SHP77 treated with DMSO at 0.1 percent for 48 hours (cell line): Measurements from ENCODE around the gene GSE1.
A peak's percentile ranks its signal among the peaks of the same experiment; 100 is the strongest.

ENCODE experiments used
- DNase-seq: peaks from one replicate; lab custom pipeline; 2025; lab: John Stamatoyannopoulos, UW

GSE1 gene

DNA sequence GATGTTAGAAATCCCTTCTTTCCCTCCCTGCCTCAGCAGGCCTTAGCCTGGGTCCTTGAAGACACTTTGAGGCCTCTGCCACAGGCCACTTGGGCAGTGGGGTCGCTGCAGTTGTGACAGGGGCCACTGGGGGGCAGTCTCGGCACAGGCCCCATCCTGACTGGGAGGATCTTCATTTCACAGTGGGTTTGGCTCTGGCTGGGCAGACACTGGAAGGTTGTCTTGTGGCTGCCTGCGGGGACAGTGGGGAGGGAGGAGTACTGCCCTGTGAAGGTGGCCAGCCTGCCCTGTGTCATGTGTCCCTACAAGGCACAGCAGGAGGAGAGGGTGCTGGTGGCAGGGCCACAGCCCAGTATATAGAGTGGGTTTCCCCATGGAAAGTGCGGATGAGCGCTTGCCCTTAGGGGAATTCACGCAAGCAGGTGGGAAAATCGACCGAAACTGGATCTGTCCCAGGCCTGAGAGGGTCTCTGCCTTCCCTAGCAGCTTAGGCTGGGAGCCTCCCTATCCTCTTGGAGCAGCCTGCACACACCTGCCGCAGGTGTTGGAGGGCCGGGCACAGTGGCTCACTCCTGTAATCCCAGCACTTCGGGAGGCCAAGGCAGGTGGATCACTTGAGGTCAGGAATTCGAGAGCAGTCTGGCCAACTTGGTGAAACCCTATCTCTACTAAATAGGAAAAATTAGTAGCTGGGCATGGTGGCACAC lies 46.8 kb downstream of the GSE1 start:
- peak; percentile 56 for DNase-seq

DNA sequence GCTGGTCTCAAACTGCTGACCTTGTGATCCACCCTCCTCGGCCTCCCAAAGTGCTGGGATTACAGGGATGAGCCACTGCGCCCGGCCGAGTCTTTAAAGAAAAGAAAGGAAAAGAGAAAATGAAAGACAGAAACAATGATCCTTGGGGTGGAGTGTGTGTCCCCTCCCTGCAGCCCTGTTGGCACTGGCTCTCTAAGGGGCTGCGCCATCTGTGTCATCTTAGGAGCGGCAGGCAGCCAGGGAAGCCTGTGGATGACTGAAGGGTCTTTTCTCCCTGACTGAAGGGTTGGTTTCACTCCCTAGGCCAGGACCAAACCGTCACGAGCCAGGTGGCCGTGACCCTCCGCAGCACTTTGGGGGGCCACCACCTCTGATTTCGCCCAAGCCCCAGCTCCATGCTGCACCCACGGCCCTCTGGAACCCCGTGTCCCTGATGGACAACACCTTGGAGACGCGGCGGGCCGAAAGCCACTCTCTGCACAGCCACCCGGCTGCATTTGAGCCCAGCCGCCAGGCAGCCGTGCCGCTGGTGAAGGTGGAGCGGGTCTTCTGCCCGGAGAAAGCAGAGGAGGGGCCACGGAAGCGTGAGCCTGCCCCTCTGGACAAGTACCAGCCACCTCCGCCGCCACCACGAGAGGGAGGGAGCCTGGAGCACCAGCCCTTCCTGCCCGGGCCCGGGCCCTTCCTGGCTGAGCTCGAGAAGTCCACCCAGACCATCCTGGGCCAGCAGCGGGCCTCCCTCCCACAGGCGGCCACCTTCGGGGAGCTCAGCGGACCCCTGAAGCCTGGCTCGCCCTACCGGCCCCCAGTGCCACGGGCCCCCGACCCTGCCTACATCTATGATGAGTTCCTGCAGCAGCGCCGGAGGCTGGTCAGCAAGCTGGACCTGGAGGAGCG lies 48.0 kb downstream of the GSE1 start:
- no peak for DNase-seq

DNA sequence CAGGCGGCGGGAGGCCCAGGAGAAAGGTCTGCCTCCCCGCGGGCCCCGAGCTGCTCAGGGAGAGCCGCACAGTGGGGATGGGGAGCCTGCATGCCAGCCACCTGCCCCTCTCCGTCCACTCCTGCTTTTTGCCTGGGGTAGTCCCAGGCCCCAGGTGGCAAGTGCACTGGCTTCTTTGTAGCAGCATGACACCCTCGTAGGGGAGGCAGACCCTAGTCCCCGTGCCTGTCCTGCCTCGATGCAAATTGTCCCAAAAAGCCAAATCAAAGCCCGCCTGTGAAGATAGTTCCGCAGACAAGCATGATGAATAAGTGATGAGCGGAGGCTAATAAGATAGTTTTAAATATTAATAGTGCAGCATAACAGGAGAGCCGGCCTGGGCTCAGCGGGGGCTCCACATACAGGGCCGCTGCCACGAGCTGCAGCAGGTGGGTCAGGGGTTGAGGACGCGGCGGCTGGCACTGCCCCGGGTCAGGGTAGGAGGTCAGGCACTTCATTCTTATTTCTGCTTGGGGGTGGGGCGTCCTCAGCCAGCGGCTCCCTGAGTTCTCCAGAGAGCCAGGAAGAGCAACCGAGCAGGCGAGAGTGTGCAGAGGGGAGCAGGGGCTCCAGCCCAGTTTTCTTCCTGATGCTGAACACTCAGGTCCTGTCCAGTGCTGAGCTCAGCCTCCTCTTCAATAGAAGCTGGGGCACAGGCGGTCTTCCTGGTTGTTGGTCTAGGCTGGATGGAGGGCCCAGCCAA lies 48.8 kb downstream of the GSE1 start:
- DNase-seq, result no peak

DNA sequence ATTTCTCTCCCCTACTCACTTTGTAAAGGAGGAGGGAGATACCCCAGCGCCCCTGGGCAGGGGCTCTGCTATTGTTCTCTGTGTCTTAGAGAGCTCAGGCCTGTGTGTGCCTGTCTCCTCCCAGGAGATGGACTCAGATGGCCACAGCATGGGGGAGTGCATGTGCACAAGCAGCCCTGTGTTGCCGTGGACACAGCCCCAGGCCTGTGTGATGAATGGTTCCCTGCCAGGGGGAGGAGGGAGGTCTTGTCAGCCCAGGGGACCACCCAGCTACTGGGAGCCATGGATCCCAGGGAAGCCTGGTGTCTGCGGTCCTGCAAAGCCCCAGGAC lies 49.3 kb downstream of the GSE1 start:
- DNase-seq, result no peak

DNA sequence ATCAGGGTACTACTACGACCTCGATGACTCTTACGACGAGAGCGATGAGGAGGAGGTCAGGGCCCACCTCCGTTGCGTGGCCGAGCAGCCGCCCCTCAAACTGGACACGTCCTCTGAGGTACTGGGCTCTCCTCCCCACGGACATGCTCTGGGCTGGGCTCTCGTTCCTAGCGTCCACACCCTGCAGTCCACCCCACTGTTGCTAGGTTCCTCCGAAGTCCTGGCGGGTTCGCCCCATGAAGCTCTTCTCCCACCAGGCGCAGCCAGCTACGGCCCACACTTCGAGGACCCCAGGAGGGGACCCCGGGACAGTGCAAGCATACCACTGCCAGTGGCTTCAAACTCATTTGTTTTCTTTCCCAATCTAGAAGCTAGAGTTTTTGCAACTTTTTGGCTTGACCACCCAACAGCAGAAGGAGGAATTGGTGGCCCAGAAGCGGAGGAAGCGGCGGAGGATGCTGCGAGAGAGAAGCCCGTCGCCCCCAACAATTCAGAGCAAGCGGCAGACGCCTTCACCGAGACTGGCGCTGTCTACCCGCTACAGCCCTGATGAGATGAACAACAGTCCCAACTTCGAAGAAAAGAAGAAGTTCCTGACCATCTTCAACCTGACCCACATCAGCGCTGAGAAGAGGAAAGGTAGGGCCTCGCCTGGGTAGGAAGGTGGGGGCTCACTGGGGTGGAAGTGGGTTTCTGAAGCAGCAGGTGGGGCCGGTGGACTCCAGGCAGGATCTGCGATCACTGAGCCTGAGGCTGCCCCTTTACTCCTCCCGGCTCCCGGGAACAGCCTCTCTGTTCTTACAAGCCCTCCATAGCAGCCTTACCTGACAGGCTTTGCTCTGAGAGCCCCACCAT lies 50.1 kb downstream of the GSE1 start:
- DNase-seq, result no peak

DNA sequence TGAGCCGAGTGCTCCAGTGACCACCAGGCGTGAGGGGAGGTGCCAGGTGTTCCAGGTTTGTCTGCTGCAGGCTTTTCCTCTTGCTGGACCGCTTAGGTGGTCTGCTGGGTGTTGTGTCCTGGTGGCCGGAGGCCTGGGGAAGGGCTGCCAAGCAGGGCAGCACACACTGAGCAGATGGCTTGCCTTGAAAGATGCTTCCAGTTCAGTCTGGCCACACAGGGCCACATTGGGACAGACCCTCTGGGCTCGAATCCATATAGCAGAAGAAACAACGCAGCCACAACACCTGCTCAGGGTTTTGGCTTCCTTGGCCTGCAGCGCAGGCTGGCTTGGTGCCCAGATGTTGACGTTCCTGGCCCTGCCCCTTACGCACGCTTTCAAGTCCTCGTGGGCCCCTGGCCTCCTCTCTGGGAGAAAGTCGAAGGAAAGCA lies 50.8 kb downstream of the GSE1 start:
- peak; percentile 76 for DNase-seq

GRCh38 chr16:85664580-85665372 lies 51.7 kb downstream of the GSE1 start:
- DNase-seq, result no peak

- DNase-seq, result no peak
These were observed 52.2 kb downstream of the GSE1 start for GRCh38 chr16:85665373-85665740.

DNA sequence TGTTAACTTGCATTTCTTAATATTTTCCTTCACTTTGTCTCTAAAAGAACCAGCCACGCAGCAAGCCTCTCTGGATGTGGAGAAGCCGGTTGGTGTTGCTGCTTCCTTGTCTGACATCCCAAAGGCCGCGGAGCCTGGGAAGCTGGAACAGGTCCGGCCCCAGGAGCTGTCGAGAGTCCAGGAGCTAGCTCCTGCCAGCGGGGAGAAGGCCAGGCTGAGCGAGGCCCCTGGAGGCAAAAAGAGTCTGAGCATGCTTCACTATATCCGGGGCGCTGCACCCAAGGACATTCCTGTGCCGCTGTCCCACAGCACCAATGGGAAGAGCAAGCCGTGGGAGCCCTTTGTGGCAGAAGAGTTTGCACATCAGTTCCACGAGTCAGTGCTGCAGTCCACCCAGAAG lies 52.8 kb downstream of the GSE1 start:
- no peak for DNase-seq

- DNase-seq, result no peak
These were observed 54.1 kb downstream of the GSE1 start for GRCh38 chr16:85667261-85667660.

DNA sequence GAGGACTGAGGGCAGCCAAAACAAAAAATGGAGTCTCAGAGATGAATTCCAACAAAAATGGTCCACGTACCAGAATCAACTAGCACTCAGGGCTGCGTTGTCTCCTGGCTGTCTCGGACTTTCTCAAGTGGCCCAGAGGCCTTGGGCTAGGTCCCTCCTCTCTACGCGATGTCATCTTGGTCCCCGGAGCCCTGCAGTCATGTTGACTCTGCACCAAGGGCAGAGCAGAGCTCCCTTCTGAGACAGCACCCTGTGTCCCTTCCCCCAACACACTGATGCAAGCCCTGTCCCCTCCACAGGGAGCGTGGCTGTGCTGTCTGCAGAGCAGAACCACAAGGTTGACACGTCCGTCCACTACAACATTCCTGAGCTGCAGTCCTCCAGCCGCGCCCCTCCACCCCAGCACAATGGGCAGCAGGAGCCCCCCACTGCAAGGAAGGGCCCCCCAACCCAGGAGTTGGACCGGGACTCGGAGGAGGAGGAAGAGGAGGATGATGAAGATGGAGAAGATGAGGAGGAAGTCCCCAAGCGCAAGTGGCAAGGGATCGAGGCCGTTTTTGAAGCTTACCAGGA lies 54.8 kb downstream of the GSE1 start:
- DNase-seq, result no peak

- no peak for DNase-seq
These were observed 55.7 kb downstream of the GSE1 start for GRCh38 chr16:85668676-85669424.

DNA sequence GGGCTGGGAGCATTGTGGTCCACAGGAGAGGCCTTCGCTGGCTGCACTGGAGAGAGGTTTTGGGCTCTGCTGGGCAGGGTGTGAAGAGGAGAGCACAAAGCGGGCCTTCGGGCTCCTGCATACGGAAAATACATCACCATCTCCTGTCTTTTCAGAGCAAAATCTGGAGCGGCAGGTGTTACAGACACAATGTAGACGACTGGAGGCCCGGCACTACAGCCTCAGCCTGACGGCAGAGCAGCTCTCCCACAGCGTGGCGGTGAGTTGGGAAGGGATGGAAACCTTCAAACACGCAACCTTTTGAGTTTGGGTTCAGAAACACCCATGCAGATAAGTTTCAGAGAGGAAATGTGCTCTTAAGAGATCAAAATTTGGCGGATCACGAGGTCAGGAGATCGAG lies 57.7 kb downstream of the GSE1 start:
- DNase-seq, result no peak

DNA sequence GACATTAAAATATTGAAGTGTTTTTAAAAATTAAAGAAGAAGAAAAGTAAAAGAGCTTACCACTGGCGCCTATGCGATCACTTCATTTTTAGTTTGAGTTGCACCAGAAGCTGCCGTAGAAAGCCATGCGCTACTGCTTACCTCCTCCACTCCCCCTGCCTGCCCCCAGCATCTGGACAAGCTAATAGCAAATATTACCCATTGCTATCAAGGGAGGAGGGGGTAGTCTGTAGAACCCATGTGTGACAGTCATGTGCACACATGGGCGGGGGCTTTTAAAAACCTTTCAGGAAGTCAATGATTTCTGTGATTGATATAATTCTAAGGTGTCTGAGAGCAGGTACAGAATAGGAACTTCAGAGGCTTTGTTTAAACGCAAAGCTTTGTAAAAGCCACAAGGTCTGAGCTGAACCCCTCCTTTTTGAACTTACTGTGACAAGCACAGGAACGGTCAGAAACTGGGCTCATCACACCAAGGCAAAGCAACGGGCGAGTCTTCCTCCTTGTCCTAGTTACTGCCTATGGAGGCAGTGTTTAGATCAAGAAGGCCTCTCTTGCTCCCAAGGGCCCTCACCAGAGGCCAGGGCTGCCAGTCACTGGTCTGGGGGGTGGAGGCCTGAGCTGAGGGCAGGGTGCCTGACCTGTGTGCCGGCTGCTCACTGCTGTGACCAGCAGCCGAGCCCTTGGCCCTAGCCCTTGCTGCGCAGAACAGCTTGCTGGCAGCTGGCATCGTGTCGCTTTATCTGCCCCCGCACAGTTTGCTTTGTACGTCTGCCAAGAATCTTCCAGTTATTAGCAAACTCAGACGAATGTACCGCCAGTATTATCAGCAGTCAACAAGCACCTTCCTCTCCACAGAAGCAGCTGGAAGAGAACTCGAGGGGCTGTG lies 60.7 kb downstream of the GSE1 start:
- peak; percentile 95 for DNase-seq

- DNase-seq, result no peak
These were observed 61.3 kb downstream of the GSE1 start for GRCh38 chr16:85674418-85674755.

GRCh38 chr16:85674828-85675227 lies 61.7 kb downstream of the GSE1 start:
- no peak for DNase-seq

DNA sequence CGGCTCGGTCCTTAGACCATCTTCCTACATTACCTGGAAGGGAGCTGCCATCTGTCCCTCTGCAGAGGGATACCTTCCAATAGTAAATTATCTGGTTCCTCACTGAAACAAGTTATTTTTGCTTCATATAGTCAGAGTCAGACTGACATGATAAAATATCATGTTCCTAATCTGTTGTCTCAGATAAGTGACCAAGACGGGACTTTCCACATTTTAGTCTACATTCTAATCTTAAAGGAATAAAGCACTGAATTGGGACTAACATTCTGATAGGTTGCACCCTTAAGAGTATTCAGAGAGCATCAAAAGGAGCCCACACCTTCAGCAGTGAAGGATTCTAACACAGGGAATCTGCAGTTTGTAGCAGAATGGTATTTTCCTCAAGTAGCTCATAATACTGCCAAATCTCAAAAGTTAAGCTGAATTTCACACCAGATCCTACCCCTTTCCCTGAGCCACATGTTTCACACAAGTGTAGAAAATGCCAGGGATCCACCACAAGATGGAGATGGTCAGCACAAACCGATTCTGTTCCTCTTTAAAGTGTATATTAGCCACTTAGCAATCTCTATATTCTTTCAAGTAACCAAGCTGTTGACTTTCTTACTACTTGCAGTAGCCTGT lies 62.2 kb downstream of the GSE1 start:
- peak; percentile 20 for DNase-seq

DNA sequence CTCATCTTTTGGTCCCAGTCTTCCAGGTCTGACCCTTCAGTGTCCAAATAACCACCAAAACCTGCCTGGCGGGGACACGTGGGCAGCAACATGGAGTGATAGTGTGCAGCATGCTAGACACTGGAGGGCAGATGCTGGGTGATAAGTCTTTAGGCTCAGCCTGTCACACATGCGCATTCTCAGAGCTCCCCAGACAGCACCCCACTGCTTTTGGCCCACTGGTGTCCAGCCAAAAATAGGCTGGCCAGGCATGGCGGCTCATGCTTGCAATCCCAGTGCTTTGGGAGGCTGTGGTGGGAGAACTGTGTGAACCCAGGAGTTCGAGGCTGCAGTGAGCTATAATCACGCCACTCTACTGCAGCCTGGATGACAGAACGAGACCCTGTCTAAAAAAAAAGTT lies 63.3 kb downstream of the GSE1 start:
- DNase-seq, result no peak
